ENCODE data around the gene TNFRSF19.

TNFRSF19 gene

GRCh38 chr13:23608701-23609413, 38.6 kb downstream of the TNFRSF19 start:
- no peaks in the 10 kb centered on the region for H3K36me3 ChIP-seq (ENCODE audit: insufficient read depth, low read length)
- H3K9ac ChIP-seq (ENCODE audit: low read depth, low read length): no peak overlapping the region
- H3K4me1 ChIP-seq (ENCODE audit: insufficient read depth, low read length): peaks cover 8% of the 10 kb centered on the region; the same call in 1 of the 2 replicates
- H3K9me3 ChIP-seq (ENCODE audit: control insufficient read depth, insufficient read depth, low read length): no peaks in the 10 kb centered on the region

DNA sequence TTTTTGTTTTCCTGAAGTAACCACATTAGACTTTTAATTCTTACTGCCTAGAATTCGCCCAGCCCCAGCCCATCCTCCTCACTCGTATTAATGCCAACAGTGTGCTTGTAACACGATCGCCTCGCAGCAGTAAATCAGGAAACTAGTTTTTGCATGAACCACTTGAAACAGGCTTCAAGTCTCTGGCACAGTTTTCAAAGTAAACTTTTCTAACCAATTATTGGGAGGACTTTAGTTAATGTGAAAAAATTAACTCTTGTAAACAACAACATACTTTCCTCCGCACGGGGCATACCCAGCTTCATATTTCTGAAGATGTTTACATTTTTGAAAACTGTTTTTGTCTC, 39.2 kb downstream of the TNFRSF19 start:
- peaks cover 8% of the 10 kb centered on the region; the same call in 1 of the 2 replicates for H3K4me1 ChIP-seq (ENCODE audit: insufficient read depth, low read length)
- H3K9me3 ChIP-seq (ENCODE audit: control insufficient read depth, insufficient read depth, low read length): no peaks in the 10 kb centered on the region
- no peak overlapping the region for H3K9ac ChIP-seq (ENCODE audit: low read depth, low read length)
- no peaks in the 10 kb centered on the region for H3K36me3 ChIP-seq (ENCODE audit: insufficient read depth, low read length)

DNA sequence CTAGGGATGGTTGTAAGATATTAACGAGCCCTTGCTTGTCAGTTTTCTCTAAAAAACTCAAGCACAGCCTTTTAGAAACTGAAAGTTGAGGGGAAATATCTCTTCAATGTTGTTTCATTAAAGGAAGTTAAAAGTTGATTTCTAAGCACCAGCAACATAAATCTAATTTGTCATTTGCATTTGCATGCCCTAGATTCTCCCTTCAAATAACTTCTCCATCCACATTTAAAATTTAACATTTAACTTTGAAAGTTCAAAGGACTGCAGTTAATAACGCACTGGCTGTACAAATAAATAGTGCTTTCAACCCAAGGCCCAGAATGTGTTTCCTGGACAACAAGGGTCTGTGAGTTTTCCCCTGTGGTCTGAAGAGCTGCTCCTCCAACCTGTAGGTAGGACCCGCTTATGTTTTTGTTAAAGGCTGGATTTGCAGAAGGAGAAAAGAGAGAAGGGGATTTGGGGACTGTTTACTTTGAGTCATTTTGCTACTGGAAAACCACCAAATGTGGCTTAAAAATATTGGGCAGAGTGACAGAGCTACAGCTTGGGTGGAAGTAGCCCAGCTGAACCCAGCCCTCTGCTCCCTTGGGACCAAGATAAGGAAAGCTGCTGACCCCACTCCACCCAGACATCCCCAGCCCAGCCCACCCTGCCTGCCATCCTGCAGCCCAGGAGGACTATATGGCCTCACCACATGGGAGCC, 39.8 kb downstream of the TNFRSF19 start:
- H3K9ac ChIP-seq (ENCODE audit: low read depth, low read length): no peak overlapping the region
- H3K9me3 ChIP-seq (ENCODE audit: control insufficient read depth, insufficient read depth, low read length): no peaks in the 10 kb centered on the region
- no peaks in the 10 kb centered on the region for H3K36me3 ChIP-seq (ENCODE audit: insufficient read depth, low read length)
- peaks cover 8% of the 10 kb centered on the region; the same call in 1 of the 2 replicates for H3K4me1 ChIP-seq (ENCODE audit: insufficient read depth, low read length)

DNA sequence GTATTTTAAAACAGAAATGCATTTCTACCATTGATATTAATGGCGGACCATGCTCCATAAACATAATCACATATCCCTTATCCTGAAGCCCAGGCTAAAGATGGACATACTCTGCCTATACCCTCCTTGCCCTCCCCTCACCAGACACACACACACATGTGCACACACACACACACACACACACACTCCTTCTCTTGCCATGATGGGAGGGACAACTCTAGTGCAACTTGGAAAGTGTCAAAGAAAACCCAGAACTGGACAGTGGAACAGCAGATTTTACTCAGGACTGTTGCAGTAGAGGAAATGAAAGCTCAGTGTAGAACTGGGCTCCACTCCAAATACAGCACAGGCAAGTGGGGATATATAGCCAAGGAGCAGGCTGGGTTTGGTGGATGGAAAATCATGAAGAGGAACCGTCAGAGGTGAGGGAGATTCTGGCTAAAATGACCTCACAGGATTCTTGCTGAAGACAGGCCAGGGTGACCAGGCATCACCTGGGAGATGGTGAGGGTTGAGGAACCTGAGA, 40.8 kb downstream of the TNFRSF19 start:
- peaks cover 8% of the 10 kb centered on the region; the same call in 1 of the 2 replicates for H3K4me1 ChIP-seq (ENCODE audit: insufficient read depth, low read length)
- no peaks in the 10 kb centered on the region for H3K9me3 ChIP-seq (ENCODE audit: control insufficient read depth, insufficient read depth, low read length)
- H3K9ac ChIP-seq (ENCODE audit: low read depth, low read length): no peak overlapping the region
- H3K36me3 ChIP-seq (ENCODE audit: insufficient read depth, low read length): no peaks in the 10 kb centered on the region

DNA sequence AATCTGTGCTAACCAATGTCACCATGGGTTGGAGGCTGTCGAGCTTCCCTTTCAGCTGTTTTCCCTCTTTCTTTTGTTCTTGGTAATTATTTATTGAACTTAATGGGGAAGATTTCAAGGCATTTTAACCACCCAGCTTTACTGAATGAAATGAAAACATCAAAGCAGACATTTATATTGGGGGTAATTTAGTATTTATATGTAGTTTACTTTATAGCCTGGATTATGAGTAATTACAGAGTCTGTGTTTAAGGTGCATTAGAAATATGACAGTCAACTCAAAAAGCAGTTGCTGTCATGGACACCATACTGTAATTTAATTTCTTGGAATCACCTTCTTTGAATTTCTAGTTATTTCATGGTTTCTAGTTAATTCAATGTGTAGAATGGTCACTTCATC, 42.0 kb downstream of the TNFRSF19 start:
- no peaks in the 10 kb centered on the region for H3K36me3 ChIP-seq (ENCODE audit: insufficient read depth, low read length)
- H3K9ac ChIP-seq (ENCODE audit: low read depth, low read length): no peak overlapping the region
- peaks cover 8% of the 10 kb centered on the region; the same call in 1 of the 2 replicates for H3K4me1 ChIP-seq (ENCODE audit: insufficient read depth, low read length)
- no peaks in the 10 kb centered on the region for H3K9me3 ChIP-seq (ENCODE audit: control insufficient read depth, insufficient read depth, low read length)

DNA sequence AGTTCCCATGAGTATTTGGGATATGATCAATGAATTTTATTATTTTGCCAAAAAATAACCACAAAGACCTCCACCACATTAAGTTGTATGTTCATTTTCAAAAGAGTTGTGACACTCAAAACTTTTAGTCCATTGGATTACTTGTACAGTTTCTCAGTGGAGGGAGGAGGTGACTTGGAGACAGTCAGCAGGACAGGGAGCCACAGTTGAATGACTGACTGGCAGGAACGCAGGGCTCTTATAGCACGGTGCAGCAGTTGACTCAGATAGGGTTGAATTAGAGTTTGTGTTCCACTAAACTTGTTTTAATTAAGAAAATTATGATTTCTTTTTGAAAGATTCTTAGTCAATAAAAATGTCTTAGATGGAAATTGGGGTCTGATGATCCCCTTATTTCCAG, 42.5 kb downstream of the TNFRSF19 start:
- peaks cover 8% of the 10 kb centered on the region; the same call in 1 of the 2 replicates for H3K4me1 ChIP-seq (ENCODE audit: insufficient read depth, low read length)
- no peaks in the 10 kb centered on the region for H3K9me3 ChIP-seq (ENCODE audit: control insufficient read depth, insufficient read depth, low read length)
- no peaks in the 10 kb centered on the region for H3K36me3 ChIP-seq (ENCODE audit: insufficient read depth, low read length)
- H3K9ac ChIP-seq (ENCODE audit: low read depth, low read length): no peak overlapping the region

- no peaks in the 10 kb centered on the region for H3K36me3 ChIP-seq (ENCODE audit: insufficient read depth, low read length)
- peaks cover 8% of the 10 kb centered on the region; the same call in 1 of the 2 replicates for H3K4me1 ChIP-seq (ENCODE audit: insufficient read depth, low read length)
- no peak overlapping the region for H3K9ac ChIP-seq (ENCODE audit: low read depth, low read length)
- H3K9me3 ChIP-seq (ENCODE audit: control insufficient read depth, insufficient read depth, low read length): no peaks in the 10 kb centered on the region
These were observed 43.4 kb downstream of the TNFRSF19 start for GRCh38 chr13:23613596-23613995.

DNA sequence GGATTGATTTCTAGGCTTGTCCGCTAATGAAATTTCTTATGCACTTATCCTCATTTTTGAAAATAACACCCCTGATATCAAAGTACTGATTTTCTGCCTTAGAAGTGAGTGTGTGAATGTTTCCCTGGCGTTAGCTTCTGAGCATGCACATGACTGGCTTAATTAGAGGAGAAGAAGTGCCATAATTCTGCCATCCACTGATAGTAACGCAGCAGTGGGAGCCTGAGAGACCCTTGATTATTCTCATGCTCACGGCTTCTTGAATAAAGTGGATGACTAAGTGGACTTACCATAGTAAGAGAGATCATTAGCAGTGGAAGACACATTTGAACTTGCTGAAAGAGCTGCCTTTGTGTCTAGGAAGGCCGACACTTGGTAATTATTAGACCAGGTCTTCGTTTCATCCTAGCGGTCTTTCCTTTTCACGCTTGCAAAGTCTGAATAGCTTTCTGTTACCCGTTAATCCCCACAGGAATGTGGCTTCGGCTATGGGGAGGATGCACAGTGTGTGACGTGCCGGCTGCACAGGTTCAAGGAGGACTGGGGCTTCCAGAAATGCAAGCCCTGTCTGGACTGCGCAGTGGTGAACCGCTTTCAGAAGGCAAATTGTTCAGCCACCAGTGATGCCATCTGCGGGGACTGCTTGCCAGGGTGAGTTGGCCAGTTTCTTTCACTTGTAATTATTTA, 45.3 kb downstream of the TNFRSF19 start:
- Histone ChIP-seq H3K4me1 (ENCODE audit: insufficient read depth, low read length) (no peaks in the 10 kb centered on the region), H3K36me3 (ENCODE audit: insufficient read depth, low read length) (no peaks in the 10 kb centered on the region), H3K9ac (ENCODE audit: low read depth, low read length) (no peak overlapping the region), H3K9me3 (ENCODE audit: control insufficient read depth, insufficient read depth, low read length) (no peaks in the 10 kb centered on the region)

DNA sequence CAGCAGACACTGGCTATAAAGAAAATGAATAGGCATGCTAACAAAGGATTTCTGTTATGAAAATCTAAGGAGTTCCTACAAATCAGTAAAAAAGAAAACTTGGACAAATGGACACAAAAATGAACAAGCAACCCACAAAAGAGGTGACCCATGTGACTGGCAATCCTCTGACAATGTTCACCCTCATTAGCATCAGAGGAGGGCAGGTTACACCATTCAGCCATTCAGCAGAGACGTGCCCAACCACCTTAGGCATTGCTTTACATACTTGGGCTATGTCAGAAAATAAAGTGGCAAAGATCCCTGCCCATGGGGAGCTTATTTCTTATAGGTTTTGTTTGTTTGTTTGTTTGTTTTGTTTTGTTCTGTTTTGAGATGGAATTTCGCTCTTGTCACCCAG, 46.0 kb downstream of the TNFRSF19 start:
- no peaks in the 10 kb centered on the region for H3K9me3 ChIP-seq (ENCODE audit: control insufficient read depth, insufficient read depth, low read length)
- no peaks in the 10 kb centered on the region for H3K36me3 ChIP-seq (ENCODE audit: insufficient read depth, low read length)
- H3K4me1 ChIP-seq (ENCODE audit: insufficient read depth, low read length): no peaks in the 10 kb centered on the region; the same call in 1 of the 2 replicates
- H3K9ac ChIP-seq (ENCODE audit: low read depth, low read length): no peak overlapping the region

GRCh38 chr13:23617551-23618024, 47.4 kb downstream of the TNFRSF19 start:
- H3K4me1 ChIP-seq (ENCODE audit: insufficient read depth, low read length): no peaks in the 10 kb centered on the region; the same call in 1 of the 2 replicates
- H3K36me3 ChIP-seq (ENCODE audit: insufficient read depth, low read length): no peaks in the 10 kb centered on the region
- no peaks in the 10 kb centered on the region for H3K9me3 ChIP-seq (ENCODE audit: control insufficient read depth, insufficient read depth, low read length)
- no peak overlapping the region for H3K9ac ChIP-seq (ENCODE audit: low read depth, low read length)

DNA sequence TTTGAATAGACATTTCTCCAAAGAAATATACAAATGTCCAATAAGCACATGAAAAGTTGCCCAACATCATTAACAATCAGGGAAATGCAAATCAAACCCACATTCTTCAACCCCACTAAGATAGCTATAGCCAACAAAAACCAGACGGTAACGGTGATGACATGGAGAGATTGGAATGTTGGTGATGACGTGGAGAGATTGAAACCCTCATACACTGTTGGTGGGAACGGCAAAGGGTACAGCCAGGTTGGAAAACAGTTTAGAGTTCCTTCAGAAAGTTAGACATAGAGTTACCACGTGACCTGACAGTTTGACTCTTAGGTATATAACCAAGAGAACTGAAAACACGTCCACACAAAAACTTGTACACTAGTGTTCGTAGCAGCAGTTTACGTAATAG, 48.1 kb downstream of the TNFRSF19 start:
- Histone ChIP-seq H3K9me3 (ENCODE audit: control insufficient read depth, insufficient read depth, low read length) (no peaks in the 10 kb centered on the region), H3K36me3 (ENCODE audit: insufficient read depth, low read length) (no peaks in the 10 kb centered on the region), H3K9ac (ENCODE audit: low read depth, low read length) (no peak overlapping the region), H3K4me1 (ENCODE audit: insufficient read depth, low read length) (no peaks in the 10 kb centered on the region; the same call in 1 of the 2 replicates)

DNA sequence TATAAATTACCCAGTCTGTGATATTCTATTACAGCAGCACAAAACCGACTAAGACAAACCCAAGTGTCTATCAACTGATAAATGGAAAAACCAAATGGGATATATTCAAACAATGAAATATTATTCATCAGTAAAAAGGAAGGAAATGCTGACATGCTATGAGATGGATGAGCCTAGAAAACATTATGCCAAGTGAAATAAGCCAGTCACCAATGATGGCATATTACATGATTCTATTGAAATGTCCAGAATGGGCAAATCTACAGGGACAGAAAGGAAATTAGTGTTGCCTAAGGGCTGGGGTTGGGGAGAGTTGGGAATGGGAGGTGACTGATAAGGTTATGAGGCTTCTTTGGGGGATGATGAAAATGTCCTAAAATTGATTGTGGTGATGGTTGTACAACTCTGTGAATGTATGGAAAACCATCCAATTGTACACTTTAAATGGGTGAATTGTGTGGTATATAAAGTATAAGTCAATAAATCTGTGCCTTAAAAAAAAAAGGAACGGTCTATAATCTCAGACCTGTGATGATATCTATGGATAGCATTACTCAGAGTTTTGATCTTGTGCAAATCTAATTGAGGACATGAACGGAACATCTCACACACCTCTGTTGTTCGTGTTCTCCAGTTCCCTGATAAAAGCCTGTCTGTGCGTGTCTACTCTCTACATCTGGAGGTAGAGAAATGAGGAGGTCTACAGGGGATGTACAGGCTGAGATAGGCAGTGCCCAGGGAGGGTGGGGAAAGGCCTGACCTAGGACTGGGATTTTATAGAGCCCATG, 49.0 kb downstream of the TNFRSF19 start:
- Histone ChIP-seq H3K36me3 (ENCODE audit: insufficient read depth, low read length) (no peaks in the 10 kb centered on the region), H3K9me3 (ENCODE audit: control insufficient read depth, insufficient read depth, low read length) (no peaks in the 10 kb centered on the region), H3K4me1 (ENCODE audit: insufficient read depth, low read length) (no peaks in the 10 kb centered on the region; the same call in 1 of the 2 replicates), H3K9ac (ENCODE audit: low read depth, low read length) (no peak overlapping the region)

DNA sequence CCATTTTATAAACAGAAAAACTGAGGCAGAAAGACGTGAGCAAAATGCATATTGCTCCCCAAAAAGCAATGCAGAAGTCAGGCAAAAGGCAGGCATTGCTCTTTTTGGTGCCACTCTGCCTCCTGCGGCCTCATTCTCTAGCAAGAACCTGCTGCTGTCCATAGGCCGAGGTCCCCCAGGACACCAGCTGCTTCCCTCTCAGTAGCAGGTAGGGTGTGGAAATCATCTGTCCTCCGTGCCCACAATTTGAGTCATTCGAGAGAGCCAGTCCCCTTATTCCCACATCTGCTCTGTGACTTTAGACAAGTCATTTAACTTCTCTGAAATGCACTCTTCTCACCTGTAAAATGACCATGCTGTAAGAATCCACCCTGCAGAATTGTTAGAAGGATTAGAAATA, 50.0 kb downstream of the TNFRSF19 start:
- H3K9me3 ChIP-seq (ENCODE audit: control insufficient read depth, insufficient read depth, low read length): no peaks in the 10 kb centered on the region
- H3K36me3 ChIP-seq (ENCODE audit: insufficient read depth, low read length): no peaks in the 10 kb centered on the region
- no peak overlapping the region for H3K9ac ChIP-seq (ENCODE audit: low read depth, low read length)
- H3K4me1 ChIP-seq (ENCODE audit: insufficient read depth, low read length): no peaks in the 10 kb centered on the region; the same call in 1 of the 2 replicates
